K562 (cell line): ENCODE data around the gene COL5A3. TPM values are rescaled to one million over a fixed set of nuclear protein-coding genes. Genes with fewer than 3 reads are reported as not detected.

ENCODE experiments used
- CBFB ChIP-seq: sonication (generic); formaldehyde crosslinking; IDR thresholded peaks from 2 replicates; pipeline ENCODE4 v1.4.0; 2020; ENCODE audit warnings: mild to moderate bottlenecking, missing genetic modification reagents
- GTF2E2 ChIP-seq: fragments of 200-800 bp; sonication (Bioruptor generic); IDR thresholded peaks from 2 replicates; pipeline ENCODE4 v1.6.1; 2016; ENCODE audit warnings: missing genetic modification characterization, missing compliant biosample characterization
- KLF13 ChIP-seq: fragments of 450-650 bp; IDR thresholded peaks from 2 replicates; pipeline ENCODE4 v1.6.1; 2016; ENCODE audit warnings: missing genetic modification characterization, low read depth, mild to moderate bottlenecking, missing compliant biosample characterization, moderate library complexity, borderline replicate concordance
- NCOA1 ChIP-seq: fragments of 450-650 bp; IDR thresholded peaks from 2 replicates; pipeline ENCODE4 v1.6.1; 2016; ENCODE audit warnings: low read depth
- NRF1 ChIP-seq, 2 experiments: fragments of 450-650 bp; IDR thresholded peaks in 1 of 2; conservative IDR thresholded peaks in 1 of 2; 2 replicates each; pipeline ENCODE4 v1.6.1; 2014; ENCODE audit warnings: mild to moderate bottlenecking in 2 of 2
- PCBP2 ChIP-seq: fragments of 200-400 bp; formaldehyde crosslinking; IDR thresholded peaks from 2 replicates; pipeline ENCODE4 v1.6.1; 2018; ENCODE audit warnings: low read length, low read depth, mild to moderate bottlenecking, moderate library complexity; ENCODE audit not compliant: poor library complexity, severe bottlenecking
- PHF21A ChIP-seq: fragments of 450-650 bp; IDR thresholded peaks from 2 replicates; pipeline ENCODE4 v1.6.1; 2017; ENCODE audit warnings: low read depth, borderline replicate concordance
- PHF8 ChIP-seq: fragments of 200-600 bp; sonication (generic); IDR thresholded peaks from 2 replicates; pipeline ENCODE4 v1.6.1; 2012; ENCODE audit warnings: mixed run types, mild to moderate bottlenecking, inconsistent platforms, low read length, moderate library complexity, borderline replicate concordance
- SMARCA4 ChIP-seq: fragments of 450-650 bp; IDR thresholded peaks from 2 replicates; pipeline ENCODE4 v1.6.1; 2016
- YY1 ChIP-seq, 3 experiments: IDR thresholded peaks; 2 replicates each; pipeline ENCODE4 v1.6.1; 2011; ENCODE audit warnings: low read length in 2 of 3, mild to moderate bottlenecking in 2 of 3, moderate library complexity in 2 of 3, borderline replicate concordance in 1 of 3, control low read depth in 1 of 3, low read depth in 1 of 3; ENCODE audit not compliant: insufficient read depth in 3 of 3, insufficient replicate concordance in 2 of 3, control insufficient read depth in 1 of 3, insufficient read length in 1 of 3; ENCODE audit errors: extremely low read depth in 1 of 3
- ZNF41 ChIP-seq: fragments of 250-450 bp; sonication (Bioruptor Pico); conservative IDR thresholded peaks from 2 replicates; pipeline ENCODE4 v1.4.0; 2020; ENCODE audit warnings: mild to moderate bottlenecking
- polyA plus RNA-seq, 8 experiments: library from polyadenylated mRNA; depleted of rRNA in 4 of 8; stranded (reverse) in 5 of 8; unstranded in 3 of 8; fragments of >200 nt; fragmentation: Nextera tagmentation in 2 of 8; fragmentation: Illumina TruSeq in 1 of 8; extraction: Ambion mirVana in 2 of 8; extraction: Trizol in 1 of 8; gene quantifications; 2 replicates each; pipeline versions ENCODE4 v1.2.1 to v1.2.3, GENCODE V29; 2011 to 2014; ENCODE audit warnings: inconsistent platforms in 1 of 8, missing spikeins in 1 of 8
- total RNA-seq, 7 experiments: library from RNA; depleted of rRNA in 6 of 7; stranded (reverse); fragments of >200 nt in 6 of 7; fragmentation: Illumina TruSeq in 2 of 7; extraction: Trizol in 2 of 7; gene quantifications; 2 replicates each; pipeline versions ENCODE4 v1.2.1 to v1.2.3, GENCODE V29; 2011 to 2021; ENCODE audit warnings: low replicate concordance in 1 of 7
- TF ChIP-seq, protein P1 (sequence below): sonication (generic); formaldehyde crosslinking; IDR thresholded peaks from 2 replicates; pipeline ENCODE4 v1.8.1; 2023; ENCODE audit warnings: mild to moderate bottlenecking, missing genetic modification reagents
- TF ChIP-seq, protein P2 (sequence below), 2 experiments: IDR thresholded peaks; 2 replicates each; pipeline ENCODE4 v1.6.1; 2011; ENCODE audit warnings: borderline replicate concordance in 1 of 2, control low read depth in 1 of 2, low read depth in 1 of 2, low read length in 1 of 2, mild to moderate bottlenecking in 1 of 2, mixed read lengths in 1 of 2, moderate library complexity in 1 of 2; ENCODE audit not compliant: insufficient read depth in 1 of 2, insufficient read length in 1 of 2, poor library complexity in 1 of 2, severe bottlenecking in 1 of 2; ENCODE audit errors: extremely low read depth in 1 of 2
- TF ChIP-seq, protein P3 (sequence below): sonication (generic); formaldehyde crosslinking; IDR thresholded peaks from 2 replicates; pipeline ENCODE4 v1.8.0; 2023; ENCODE audit warnings: mild to moderate bottlenecking, missing genetic modification reagents
- TF ChIP-seq, protein P4 (sequence below): sonication (generic); formaldehyde crosslinking; IDR thresholded peaks from 2 replicates; pipeline ENCODE4 v1.8.0; 2022; ENCODE audit warnings: missing genetic modification reagents, mild to moderate bottlenecking, moderate library complexity, borderline replicate concordance

Gene COL5A3
- total and polyA plus RNA-seq, 9 of the 15 experiments (the other 6 are each of a cell fraction or from before 2014, with no cell fraction given): 0.01 to 0.02 TPM; not detected in 7

DNA sequence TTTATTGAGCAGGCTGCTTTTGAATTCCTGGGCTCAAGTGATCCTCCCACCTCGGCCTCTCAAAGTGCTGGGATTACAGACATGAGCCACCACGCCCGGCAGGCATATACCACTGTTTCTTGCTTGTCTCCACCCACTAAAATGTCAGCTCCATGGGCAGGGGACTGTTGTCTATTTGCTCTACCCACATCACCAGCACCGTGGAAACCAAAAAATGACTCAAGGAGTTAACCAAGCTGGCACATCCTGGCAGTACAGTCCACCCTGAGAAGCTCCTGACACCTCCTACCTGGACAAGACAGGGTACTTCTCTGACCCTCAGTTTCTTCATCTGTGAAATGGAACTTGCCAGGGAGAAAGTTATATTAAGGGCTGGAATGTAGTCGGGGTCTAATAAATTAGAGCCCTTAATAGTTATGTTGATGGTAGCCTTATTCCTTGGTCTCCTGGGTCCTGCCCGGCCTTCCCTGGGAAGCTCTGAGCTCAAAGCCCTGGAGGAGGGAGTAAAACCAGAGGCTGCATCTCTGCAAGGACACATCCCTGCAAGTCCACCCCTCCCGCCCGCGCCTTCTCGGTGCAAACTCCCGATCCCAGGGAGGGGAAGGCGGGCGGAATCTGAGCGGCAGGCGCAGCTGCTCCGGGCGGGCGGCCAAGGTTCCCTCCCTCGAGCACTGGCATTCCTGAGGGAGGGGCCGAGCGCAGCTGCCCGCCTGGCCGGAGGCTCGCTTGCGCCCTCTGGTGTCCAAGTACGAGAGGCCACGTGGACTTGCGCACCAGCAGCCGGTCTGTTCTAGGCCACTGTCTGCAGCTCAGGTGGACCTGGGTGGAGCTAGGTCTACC lies 17.1 kb upstream of the COL5A3 start (continued):
- TF ChIP-seq NRF1 (conservative IDR thresholded peaks at IDR 0.05 in 1 of 2, IDR thresholded peaks at IDR 0.05 in 1 of 2) (peak; percentile 82 to 86), GTF2E2 (tag) (no peak), KLF13 (no peak), PCBP2 (no peak), ZNF41 (CRISPR knock-in tag) (no peak), CBFB (0 out of 2 replicates have a peak, but pooled peaks have one; percentile 71), PHF8 (no peak), NCOA1 (no peak), YY1 (IDR thresholded peaks at IDR 0.05; ENCODE audit: borderline replicate concordance in 1 of 3, control insufficient read depth in 1 of 3, extremely low read depth in 1 of 3, insufficient read depth in 3 of 3, insufficient read length in 1 of 3, insufficient replicate concordance in 2 of 3, low read depth in 1 of 3, low read length in 2 of 3) (peak in 1 of 3 experiments; percentile 35), SMARCA4 (no peak), PHF21A (0 out of 2 replicates have a peak, but pooled peaks have one; percentile 49)
- TF ChIP-seq, protein P1, sequence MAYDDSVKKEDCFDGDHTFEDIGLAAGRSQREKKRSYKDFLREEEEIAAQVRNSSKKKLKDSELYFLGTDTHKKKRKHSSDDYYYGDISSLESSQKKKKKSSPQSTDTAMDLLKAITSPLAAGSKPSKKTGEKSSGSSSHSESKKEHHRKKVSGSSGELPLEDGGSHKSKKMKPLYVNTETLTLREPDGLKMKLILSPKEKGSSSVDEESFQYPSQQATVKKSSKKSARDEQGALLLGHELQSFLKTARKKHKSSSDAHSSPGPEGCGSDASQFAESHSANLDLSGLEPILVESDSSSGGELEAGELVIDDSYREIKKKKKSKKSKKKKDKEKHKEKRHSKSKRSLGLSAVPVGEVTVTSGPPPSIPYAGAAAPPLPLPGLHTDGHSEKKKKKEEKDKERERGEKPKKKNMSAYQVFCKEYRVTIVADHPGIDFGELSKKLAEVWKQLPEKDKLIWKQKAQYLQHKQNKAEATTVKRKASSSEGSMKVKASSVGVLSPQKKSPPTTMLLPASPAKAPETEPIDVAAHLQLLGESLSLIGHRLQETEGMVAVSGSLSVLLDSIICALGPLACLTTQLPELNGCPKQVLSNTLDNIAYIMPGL: 0 out of 2 replicates have a peak, but pooled peaks have one; percentile 42
- TF ChIP-seq, protein P2, sequence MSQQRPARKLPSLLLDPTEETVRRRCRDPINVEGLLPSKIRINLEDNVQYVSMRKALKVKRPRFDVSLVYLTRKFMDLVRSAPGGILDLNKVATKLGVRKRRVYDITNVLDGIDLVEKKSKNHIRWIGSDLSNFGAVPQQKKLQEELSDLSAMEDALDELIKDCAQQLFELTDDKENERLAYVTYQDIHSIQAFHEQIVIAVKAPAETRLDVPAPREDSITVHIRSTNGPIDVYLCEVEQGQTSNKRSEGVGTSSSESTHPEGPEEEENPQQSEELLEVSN (IDR thresholded peaks at IDR 0.05; ENCODE audit: borderline replicate concordance in 1 of 2, extremely low read depth in 1 of 2, insufficient read depth in 1 of 2, insufficient read length in 1 of 2, low read depth in 1 of 2, low read length in 1 of 2, poor library complexity in 1 of 2, severe bottlenecking in 1 of 2): peak; percentile 63 to 66
- TF ChIP-seq, protein P3, sequence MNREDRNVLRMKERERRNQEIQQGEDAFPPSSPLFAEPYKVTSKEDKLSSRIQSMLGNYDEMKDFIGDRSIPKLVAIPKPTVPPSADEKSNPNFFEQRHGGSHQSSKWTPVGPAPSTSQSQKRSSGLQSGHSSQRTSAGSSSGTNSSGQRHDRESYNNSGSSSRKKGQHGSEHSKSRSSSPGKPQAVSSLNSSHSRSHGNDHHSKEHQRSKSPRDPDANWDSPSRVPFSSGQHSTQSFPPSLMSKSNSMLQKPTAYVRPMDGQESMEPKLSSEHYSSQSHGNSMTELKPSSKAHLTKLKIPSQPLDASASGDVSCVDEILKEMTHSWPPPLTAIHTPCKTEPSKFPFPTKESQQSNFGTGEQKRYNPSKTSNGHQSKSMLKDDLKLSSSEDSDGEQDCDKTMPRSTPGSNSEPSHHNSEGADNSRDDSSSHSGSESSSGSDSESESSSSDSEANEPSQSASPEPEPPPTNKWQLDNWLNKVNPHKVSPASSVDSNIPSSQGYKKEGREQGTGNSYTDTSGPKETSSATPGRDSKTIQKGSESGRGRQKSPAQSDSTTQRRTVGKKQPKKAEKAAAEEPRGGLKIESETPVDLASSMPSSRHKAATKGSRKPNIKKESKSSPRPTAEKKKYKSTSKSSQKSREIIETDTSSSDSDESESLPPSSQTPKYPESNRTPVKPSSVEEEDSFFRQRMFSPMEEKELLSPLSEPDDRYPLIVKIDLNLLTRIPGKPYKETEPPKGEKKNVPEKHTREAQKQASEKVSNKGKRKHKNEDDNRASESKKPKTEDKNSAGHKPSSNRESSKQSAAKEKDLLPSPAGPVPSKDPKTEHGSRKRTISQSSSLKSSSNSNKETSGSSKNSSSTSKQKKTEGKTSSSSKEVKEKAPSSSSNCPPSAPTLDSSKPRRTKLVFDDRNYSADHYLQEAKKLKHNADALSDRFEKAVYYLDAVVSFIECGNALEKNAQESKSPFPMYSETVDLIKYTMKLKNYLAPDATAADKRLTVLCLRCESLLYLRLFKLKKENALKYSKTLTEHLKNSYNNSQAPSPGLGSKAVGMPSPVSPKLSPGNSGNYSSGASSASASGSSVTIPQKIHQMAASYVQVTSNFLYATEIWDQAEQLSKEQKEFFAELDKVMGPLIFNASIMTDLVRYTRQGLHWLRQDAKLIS (CRISPR knock-in tag): peak; percentile 20; the same call in 1 of the 2 replicates
- TF ChIP-seq, protein P4, sequence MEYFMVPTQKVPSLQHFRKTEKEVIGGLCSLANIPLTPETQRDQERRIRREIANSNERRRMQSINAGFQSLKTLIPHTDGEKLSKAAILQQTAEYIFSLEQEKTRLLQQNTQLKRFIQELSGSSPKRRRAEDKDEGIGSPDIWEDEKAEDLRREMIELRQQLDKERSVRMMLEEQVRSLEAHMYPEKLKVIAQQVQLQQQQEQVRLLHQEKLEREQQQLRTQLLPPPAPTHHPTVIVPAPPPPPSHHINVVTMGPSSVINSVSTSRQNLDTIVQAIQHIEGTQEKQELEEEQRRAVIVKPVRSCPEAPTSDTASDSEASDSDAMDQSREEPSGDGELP (CRISPR knock-in tag): peak; percentile 98
